Stimulated activated CD8-positive, alpha-beta memory T cell treated with anti-CD3 and anti-CD28 coated beads, Interleukin-15, amount 100 ng/mL, for 4 hours (primary cell): Measurements from ENCODE around the gene CCDC92.

Source experiments
- DNase-seq, 2 donors: peaks; one replicate each; pipeline ENCODE4 v3.0.0-alpha.2; 2020; ENCODE audit warnings: low read depth in 2 of 2

Gene CCDC92

DNA sequence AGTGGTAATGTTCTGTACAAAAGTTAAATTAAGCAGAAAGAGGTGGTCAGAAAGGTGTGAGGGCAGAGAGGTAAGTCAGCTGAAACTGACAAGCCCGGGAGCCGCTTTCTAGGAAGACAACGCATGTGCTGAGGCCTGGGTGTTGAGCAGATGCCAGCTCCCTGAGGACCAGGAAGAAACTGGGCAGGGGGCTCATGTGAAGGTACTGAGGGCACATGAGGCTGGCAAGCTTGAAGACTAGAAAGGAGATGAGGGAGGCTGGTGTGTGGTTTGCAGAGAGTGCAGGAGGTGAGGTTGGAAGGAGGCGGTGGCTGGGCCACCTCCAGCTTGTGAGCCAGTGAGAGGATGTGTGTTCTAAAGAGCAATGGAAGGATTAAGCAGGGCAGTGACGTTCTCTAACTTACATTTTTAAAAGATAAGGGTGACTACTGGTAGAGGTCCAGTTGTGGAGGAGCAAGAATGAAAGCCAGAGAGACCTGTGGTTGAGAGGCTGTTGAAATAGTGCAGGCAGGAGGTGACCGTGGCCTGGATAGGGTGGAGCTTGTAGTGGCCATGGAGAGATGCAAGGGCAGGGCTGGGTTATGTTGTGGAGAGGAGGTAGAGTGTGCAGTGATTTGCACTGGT lies 29.5 kb upstream of the CCDC92 start:
- DNase-seq: no peak

GRCh38 chr12:124001343-124001742 lies 28.7 kb upstream of the CCDC92 start:
- DNase-seq: no peak

- DNase-seq: no peak
These were observed 27.5 kb upstream of the CCDC92 start for GRCh38 chr12:124000111-124000510.

DNA sequence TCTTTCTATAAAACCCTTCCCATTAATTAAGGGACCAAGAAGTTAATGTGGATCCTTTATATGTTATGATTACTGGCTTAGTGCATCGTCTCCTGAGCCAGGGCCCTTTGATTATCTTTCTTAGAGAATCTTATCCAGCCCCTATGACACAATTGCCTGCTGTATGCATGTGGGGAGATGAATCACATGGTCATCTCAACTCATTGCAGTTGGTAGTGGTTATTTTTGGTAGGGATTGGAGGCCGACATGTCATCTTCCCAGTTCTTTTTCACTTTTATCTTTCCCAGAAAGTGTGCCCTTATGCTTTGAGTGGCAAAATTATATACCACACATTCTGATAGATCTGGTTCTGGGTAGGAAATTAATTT lies 26.3 kb upstream of the CCDC92 start:
- no peak for DNase-seq

- DNase-seq: no peak
These were observed 25.8 kb upstream of the CCDC92 start for GRCh38 chr12:123998344-123998990.

GRCh38 chr12:123997908-123998307 lies 25.3 kb upstream of the CCDC92 start:
- DNase-seq: no peak

- DNase-seq: no peak
These were observed 24.6 kb upstream of the CCDC92 start for GRCh38 chr12:123997033-123997822.

GRCh38 chr12:123996581-123996980 lies 23.9 kb upstream of the CCDC92 start:
- DNase-seq: no peak

DNA sequence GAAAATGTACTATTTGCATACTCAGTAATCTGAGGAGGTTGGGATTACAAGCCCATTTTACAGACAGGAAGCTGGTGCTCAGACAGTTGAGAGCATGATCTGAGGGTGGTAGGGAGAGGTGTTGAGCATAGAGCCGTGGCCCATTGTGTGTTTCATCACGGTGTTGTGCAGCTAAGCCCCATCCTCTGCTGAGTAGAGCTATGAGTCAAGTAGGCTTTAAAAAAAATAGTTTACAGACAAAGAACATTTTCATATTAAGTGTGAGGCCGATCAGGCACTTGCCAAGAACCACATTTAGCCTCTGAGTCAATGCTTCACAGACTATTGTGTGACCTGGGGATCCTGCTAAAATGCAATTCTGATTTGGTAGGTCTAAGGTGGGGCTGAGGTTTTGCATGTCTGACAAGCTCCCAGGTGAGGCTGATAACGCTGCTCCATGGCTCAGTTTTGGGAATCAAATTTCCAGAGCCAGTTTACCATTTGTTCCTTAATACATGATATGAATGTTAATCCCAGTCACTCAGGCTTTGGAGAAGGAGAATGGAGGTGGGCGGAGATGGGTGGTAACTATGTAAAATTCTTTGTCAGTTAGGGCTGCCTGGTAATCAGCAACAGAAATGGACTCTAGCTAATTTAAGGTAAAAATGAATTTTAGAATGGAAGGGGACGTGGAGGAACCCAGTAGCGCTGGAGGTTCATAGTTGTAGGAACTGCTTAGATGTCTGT lies 22.6 kb upstream of the CCDC92 start:
- no peak for DNase-seq

GRCh38 chr12:123992118-123992825 lies 19.6 kb upstream of the CCDC92 start:
- DNase-seq: no peak

GRCh38 chr12:123991372-123991951 lies 18.8 kb upstream of the CCDC92 start:
- DNase-seq: no peak

GRCh38 chr12:123990511-123990910 lies 17.9 kb upstream of the CCDC92 start:
- DNase-seq: no peak

DNA sequence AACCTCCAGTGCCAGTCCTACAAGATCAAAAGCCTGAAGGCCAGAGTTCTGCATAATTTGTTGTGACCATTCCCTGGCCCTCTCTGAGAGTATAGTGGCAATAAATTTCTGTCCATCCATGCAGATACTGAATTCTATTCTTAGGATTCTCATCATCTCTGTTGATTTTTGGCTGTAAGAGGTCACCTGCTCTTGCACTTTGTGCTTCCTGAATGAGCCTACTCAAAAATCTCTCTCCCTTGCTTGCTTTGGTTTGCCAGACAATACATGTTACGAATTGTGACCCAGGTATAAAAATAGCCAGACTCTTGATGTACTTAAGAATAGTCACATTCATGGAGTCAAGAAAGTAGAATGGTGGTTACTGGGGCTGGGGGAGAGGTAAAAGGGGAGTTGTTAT lies 17.1 kb upstream of the CCDC92 start:
- no peak for DNase-seq

- no peak for DNase-seq
These were observed 16.5 kb upstream of the CCDC92 start for GRCh38 chr12:123989168-123989567.

DNA sequence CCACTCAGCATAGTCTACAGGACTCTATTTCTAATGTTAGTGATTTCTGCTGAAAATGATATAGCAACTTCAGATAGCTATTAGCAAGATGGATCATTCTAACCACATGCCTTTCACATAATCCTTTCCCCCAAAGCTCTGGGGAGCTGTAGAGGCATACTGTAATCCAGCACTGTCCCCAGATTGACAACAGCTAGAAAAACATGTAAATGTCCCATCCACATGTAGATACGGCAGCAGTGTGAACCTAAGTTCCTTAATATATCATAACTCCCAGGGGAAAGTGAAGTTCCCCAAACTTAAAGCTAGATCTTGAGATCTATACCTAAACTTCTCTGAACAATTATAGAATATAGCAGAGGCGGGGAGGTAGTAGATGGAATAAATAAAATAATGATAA lies 14.4 kb upstream of the CCDC92 start:
- DNase-seq: no peak

DNA sequence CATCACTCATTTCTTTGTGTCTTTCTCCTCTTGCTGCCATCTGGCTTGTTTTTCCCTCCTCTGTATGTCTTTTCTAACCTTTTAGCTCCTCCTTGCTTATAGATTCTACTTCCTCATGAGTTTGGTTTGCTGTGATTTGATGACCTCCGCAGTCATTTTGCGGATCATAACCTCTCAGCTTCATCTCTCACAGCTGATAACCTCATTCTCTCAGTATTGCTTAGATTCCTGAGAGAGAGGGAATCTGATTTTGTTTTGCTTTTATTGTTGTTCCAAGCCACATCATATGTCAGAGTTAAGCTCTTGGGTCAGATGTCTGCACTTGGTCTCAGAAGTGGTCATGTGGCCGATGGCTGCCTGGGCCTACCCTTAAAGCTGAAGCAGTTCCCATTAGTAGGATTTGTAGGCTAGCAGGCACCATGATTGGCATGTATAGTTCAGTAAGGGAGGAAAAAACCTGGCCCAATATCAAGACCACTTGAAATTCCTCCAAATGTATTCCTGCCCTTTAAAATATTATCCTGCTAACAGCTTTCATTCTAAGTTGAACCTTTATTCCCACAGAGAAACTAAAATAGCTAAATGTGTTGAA lies 13.8 kb upstream of the CCDC92 start:
- no peak for DNase-seq

GRCh38 chr12:123984903-123985302 lies 12.3 kb upstream of the CCDC92 start:
- DNase-seq: no peak

DNA sequence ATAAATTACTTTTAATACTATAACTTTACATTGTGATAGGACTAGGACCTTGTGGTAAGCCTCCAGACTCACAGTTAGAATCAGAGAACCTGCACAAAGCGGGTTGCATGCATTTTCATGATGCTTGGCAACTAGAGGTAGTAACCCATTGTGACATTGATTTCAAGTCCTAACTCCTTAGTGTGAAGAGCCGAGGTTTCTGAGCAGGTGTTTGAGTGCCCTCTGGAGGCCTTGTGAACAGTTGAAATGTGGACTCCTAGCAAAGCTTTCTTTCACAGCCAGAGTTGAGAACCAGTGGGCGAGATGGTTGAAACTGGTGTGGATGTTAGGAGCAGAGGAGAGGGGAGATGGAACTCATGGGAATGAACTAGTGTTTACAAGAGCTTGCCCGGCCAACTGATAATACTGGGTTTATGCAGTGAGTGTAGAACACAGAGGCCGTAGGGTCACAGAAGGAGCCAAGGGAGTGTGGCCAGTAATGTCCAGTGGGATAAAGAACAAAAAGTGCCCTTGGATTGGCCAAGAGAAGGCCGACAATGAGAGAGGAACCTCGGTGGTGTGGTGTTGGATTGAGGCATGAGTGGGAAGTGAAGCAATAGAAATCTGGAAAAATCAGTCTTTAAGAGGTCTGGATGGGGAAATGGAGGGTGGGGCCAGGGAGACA lies 11.3 kb upstream of the CCDC92 start:
- DNase-seq: no peak

DNA sequence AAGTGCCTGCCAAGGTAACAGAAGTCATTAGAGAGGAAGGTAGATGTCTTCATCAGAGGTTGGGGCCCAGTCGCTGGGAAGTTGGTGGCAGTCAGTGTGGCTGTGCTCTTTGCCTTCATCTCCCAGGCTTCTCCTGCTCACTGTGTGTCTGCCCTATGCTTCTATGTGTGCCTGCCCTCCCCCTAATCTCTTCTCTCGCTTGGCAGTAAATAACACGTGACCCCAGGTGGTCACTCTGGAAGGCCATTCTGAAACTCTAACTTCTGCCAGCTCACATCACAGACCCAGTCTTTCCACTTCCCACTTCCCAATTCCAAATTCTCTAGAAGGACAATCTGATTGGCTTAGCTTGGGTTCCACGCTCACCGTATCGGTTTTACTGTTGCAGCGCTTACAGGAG lies 9.6 kb upstream of the CCDC92 start:
- DNase-seq: no peak

DNA sequence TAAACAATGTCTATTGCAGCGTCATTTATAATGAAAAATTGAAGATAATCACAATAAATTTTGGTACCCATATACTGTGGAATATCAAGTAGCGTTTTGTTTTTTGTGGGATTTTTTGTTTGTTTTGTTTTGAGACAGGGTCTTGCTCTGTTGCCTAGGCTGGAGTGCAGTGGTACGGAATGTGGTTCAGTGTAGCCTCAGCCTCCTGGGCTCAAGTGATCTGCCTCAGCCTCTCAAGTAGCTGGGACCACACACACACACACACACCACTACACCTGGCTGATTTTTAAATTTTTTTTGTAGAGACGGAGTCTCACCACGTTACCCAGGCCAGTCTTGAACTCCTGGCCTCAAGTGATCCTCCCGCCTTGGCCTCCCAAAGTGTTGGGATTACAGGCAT lies 6.9 kb upstream of the CCDC92 start:
- DNase-seq: no peak
